ENCODE data around the gene UQCRHL.
"Not testable (repeated sequence)": the region's sequence is repeated elsewhere in the genome, so short reads cannot be mapped to it uniquely, and the experiment has no call there.

UQCRHL gene
- 5.5 to 16.7 (median 10.0) reads per million in 18 experiments for total RNA-seq

DNA sequence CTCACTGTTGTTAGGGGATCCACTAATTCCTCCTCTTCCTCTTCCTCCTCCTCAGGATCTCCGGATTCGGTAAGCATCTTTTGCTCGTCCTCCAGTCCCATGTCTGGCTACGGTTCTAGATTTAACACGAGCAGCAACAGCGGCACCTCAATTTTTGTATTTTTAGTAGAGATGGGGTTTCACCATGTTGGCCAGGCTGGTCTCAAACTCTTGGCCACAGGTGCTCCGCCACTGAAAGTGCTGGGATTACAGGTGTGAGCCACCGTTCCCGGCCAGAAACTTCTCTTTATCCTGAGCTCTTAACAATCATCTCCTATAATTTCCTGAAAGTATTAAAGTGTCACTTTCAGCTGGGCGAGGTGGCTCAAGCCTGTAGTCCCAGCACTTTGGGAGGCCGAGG lies at the start of gene UQCRHL:
Gene UQCRHL (minus strand): TSS at position 101 of the 400 bp plus-strand sequence. CDS start 0 bp downstream, at position 101.
- not testable (repeated sequence) for DNase-seq

DNA sequence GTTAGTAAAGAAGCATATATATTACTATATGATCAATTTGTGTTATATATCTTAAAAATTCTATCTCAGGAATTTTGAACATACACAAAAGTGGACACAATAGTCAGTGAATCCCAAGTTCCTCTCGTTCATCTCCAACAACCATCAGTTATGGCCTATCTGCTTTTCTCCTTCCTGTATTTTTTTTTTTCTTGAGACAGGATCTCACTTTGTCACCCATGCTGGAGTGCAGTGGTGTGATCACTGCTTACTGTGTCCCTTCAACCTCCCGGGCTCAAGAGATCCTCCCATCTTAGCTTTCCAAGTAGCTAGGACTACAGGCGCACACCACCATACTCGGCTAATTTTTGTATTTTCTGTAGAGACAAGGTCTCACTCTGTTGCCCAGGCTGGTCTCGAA lies 49.4 kb upstream of the UQCRHL start:
- DNase-seq: no peak

- DNase-seq: no peak
These were observed 45.4 kb upstream of the UQCRHL start for GRCh38 chr1:15852828-15853302.

- peak; percentile 14 to 24 for DNase-seq
These were observed 44.8 kb upstream of the UQCRHL start for GRCh38 chr1:15852036-15852827.

DNA sequence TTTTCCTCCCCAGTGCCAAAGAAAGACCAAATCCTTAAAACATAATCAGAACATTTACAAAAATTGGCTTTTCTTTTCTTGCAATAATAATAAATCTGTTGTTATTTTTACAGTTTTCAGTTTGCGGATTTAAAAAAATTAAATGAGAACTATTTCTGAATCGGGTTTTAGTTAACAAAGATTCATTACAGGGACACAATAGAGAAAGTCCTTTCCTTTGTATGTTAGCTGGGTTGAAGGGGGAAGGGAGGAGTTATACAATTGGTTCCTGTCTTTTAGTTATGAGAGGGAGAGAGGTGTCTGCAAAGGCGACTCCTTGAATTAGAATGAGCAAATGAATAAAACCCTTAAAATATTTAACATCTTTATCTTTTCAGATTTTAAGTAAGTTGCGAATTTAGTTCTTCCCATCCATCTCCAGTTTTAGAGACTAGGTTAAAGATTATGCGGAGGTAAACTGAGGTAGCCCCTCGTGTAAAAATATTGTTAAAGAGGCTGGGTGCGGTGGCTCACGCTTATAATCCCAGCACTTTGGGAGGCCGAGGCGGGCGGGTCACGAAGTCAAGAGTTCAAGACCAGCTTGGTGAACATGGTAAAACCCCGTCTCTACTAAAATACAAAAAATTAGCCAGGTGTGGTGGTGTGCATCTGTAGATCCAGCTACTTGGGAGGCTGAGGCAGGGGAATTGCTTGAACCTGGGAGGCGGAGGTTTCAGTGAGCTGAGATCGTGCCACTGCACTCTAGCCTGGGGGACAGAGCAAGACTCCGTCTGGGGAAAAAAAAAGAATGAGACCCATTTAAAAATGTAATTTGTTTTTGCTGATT lies 44.0 kb upstream of the UQCRHL start:
- DNase-seq: no peak

GRCh38 chr1:15850471-15851001 lies 43.1 kb upstream of the UQCRHL start:
- no peak for DNase-seq

- peak; percentile 80 to 83 for DNase-seq
These were observed 42.4 kb upstream of the UQCRHL start for GRCh38 chr1:15849775-15850324.

- DNase-seq: peak; percentile 71 to 80
These were observed 41.7 kb upstream of the UQCRHL start for GRCh38 chr1:15848929-15849774.

DNA sequence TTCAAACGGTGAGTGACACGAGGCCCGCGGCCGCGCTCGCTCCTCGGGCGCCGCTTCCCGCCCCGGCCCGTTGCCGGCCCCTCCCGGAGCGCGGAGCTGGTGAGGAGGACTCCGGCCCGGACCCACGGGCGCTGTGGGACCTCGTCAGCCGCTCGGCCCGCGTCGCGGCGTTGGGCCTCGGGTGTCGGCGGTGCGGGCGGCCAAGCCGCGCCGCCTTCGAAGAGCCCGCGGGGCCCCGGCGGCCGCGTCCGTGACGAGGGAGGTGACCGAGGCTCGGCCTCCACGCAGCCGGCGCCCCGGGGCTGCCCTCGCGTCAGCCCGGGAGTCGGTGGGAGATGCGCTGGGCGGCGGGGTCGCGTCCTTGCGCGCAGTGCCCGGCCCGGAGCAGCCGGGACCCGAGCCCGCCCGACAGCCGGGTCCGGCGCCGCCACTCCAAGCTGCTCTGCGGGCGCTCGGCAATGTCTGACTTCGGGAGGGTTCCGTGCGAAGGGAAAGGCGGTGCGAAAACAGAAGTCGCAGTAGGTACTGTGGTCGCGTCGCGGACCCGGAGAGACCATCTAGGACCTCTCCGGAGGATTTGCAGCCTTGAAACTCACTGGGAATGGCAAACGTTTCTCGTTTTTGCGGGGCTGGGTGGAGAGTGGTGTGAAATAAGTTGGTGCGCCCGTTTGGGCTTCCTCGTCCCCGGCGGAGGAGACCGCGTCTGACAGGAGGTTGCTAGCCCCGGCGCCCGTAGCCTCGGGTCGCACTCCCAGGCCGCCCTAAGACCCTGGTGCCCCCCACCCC lies 40.9 kb upstream of the UQCRHL start:
- DNase-seq: peak; percentile 41 to 62

DNA sequence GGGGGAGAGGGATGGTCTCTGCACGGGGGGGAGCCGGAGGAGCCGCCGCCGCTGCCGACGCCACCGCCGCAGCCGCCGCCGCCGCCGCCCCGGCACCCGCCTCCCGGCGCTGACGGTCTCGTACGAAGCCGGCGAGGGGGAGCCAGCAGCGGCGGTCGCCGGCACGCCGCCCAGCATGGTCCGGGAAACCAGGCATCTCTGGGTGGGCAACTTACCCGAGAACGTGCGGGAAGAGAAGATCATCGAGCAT lies 40.4 kb upstream of the UQCRHL start:
- no peak for DNase-seq

DNA sequence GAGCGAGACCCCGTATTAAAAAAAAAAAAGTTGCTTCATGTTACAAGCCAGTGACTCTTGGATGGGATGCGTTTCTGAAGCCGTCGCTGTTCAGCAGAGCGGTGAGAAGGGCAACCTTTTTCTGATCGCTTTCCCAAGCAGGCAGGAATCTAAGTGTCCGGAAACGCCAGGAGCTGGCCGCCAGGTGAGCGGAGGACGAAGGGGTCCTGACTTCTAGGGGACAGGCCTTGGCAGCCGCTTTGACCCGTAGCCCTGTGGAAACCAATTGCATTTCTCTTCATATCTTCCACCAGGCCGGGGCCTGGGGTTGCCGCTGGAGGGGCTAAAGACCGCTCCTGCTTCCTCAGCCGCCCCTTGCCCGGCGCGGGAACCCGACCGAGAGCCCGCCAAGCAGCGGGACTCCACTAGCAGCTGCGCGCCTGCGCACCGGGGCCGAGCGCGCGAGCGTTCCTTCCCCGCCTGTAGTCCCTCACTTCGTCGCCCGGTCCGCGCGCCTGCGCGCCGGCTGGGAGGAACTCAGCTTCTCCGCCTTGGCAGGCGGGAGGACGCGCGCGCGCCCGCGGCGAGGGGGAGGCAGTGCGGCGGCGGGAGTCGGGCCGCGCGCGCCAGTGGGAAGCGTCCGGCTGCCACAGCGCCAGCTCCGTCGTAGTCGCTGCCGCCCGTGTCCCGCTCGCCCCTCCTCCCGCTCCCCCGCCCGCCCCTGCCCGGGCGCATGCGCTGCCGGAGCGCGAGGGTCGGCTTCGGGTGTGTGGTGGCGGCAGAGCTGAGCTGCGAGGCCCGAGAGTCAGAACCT lies 39.8 kb upstream of the UQCRHL start, which contains the start of gene SPEN:
Gene SPEN (plus strand): TSS at position 608 of the 793 bp plus-strand sequence. CDS start 361 bp downstream, outside the sequence.
- DNase-seq: peak; percentile 97 to 99

DNA sequence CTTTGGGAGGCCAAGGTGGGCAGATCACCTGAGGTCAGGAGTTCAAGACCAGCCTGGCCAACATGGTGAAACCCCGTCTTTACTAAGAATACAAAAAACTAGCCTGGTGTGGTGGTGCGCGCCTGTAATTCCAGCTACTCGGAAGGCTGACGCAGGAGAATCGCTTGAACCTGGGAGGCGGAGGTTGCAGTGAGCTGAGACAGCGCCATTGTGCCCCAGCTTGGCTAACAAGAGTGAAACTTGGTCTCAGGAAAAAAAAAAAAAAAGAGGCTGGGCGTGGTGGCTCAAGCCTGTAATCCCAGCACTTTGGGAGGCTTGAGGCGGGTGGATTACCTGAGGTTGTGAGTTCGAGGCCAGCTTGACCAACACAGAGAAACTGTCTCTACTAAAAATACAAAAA lies 38.6 kb upstream of the UQCRHL start:
- not testable (repeated sequence) for DNase-seq

GRCh38 chr1:15843826-15844572 lies 36.5 kb upstream of the UQCRHL start:
- DNase-seq: no peak

GRCh38 chr1:15838721-15839120 lies 31.3 kb upstream of the UQCRHL start:
- DNase-seq: no peak

- DNase-seq: no peak
These were observed 30.5 kb upstream of the UQCRHL start for GRCh38 chr1:15837931-15838330.

- DNase-seq: peak; percentile 97 to 99
These were observed 29.6 kb upstream of the UQCRHL start for GRCh38 chr1:15836772-15837669.

DNA sequence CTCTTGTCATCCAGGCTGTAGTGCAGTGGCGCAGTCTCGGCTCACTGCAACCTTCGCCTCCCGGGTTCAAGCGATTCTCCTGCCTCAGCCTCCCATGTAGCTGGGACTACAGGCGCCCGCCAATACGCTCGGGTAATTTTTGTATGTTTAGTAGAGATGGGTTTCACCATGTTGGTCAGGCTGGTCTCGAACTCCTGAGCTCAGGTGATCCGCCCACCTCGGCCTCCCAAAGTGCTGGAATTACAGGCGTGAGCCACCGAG lies 29.0 kb upstream of the UQCRHL start:
- DNase-seq: not testable (repeated sequence)

- DNase-seq: peak; percentile 100
These were observed 28.5 kb upstream of the UQCRHL start for GRCh38 chr1:15835741-15836510.
